ENCODE data around the gene TTYH3. TPM values are rescaled to one million over a fixed set of nuclear protein-coding genes. Genes with fewer than 3 reads are reported as not detected.

TTYH3 gene
- total RNA-seq, 1 experiment from 2014 or later, result 278 TPM

DNA sequence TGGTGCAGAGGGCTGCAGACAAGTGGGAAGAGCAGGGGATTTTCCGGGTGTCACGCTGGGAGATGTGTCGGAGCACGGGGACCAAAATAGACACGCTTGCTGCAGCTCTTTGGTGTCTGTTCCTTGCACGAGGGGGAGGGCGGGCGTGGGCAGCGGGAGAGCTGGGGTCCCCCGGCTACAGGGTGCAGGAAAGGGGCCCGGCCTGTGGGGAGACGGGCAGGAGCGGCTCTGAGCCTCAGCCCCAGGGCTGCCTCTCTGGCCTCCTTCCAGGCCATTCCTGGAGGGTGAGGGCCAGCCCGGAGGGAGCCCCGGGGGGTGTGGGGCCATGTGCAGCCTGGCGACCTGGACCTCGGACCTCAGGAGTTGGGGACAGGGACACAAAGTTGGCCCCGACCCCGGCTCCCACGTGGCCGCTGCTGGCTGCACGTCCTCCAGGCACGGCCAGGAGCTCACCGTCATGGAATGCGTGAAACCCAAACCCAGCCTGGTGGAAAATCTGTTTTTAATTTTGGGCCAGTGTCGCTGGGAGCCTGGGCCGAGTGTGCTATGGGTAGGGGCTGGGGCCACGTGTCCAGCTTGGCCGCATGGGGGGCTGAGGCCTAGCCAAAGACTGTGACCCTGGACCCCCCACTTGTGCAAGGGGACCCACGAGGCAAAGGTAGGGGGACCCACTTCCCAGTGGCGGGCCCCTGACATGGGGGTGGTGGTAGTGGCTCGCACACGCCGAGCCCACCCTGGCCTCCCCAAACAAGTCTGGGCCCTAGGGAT is 6.6 kb downstream of the TTYH3 start:
- Histone ChIP-seq H3K27ac (ENCODE audit: low read length) (peak overlapping the region; percentile 96), H3K4me1 (ENCODE audit: control insufficient read depth, insufficient read depth, low read length) (peaks cover 91% of the 10 kb centered on the region), H3K4me3 (ENCODE audit: low read depth in 2 of 2, low read length in 2 of 2) (0 out of 4 replicates have a peak overlapping the region, but pooled peaks of 1 of the 2 experiments have one; percentile 12), H3K27me3 (ENCODE audit: control insufficient read depth, insufficient read depth, low read length) (no peaks in the 10 kb centered on the region), H3K9me3 (ENCODE audit: control insufficient read depth, insufficient read depth, low read depth, low read length) (no peaks in the 10 kb centered on the region), H3K36me3 (ENCODE audit: control insufficient read depth, insufficient read depth, low read length) (no peaks in the 10 kb centered on the region)
- in situ Hi-C loops (cut with HindIII; ENCODE audit: low pct_unique_long_range_greater_than_20kb, low sequenced_read_pairs) (no loop called here), intact Hi-C loops (cut with micrococcal nuclease; ENCODE audit: unreplicated experiment) (no loop called here)
- ChIA-PET POLR2A (interaction anchor here (0.5 kb wide), 1 partner anchor 160 kb away, joined by 3 read pairs; no protein-coding TSS in a partner anchor), CTCF (interaction anchor here (0.6 kb wide), 1 partner anchor 52 kb away, joined by 3 read pairs; no protein-coding TSS in a partner anchor)
- ATAC-seq (peak; percentile 5; the same call in 1 of the 2 replicates), DNase-seq (ENCODE audit: low read depth, low spot score) (no peak)
- TF ChIP-seq, protein P1, sequence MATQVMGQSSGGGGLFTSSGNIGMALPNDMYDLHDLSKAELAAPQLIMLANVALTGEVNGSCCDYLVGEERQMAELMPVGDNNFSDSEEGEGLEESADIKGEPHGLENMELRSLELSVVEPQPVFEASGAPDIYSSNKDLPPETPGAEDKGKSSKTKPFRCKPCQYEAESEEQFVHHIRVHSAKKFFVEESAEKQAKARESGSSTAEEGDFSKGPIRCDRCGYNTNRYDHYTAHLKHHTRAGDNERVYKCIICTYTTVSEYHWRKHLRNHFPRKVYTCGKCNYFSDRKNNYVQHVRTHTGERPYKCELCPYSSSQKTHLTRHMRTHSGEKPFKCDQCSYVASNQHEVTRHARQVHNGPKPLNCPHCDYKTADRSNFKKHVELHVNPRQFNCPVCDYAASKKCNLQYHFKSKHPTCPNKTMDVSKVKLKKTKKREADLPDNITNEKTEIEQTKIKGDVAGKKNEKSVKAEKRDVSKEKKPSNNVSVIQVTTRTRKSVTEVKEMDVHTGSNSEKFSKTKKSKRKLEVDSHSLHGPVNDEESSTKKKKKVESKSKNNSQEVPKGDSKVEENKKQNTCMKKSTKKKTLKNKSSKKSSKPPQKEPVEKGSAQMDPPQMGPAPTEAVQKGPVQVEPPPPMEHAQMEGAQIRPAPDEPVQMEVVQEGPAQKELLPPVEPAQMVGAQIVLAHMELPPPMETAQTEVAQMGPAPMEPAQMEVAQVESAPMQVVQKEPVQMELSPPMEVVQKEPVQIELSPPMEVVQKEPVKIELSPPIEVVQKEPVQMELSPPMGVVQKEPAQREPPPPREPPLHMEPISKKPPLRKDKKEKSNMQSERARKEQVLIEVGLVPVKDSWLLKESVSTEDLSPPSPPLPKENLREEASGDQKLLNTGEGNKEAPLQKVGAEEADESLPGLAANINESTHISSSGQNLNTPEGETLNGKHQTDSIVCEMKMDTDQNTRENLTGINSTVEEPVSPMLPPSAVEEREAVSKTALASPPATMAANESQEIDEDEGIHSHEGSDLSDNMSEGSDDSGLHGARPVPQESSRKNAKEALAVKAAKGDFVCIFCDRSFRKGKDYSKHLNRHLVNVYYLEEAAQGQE (IDR thresholded peaks at IDR 0.05; ENCODE audit: insufficient read depth in 1 of 2, low read depth in 2 of 2, low read length in 1 of 2), result no peak
- TF ChIP-seq POLR2AphosphoS5 (IDR thresholded peaks at IDR 0.05; ENCODE audit: low read depth, low read length) (no peak), TCF7L2 (IDR thresholded peaks at IDR 0.05; ENCODE audit: low read depth, low read length) (no peak)
- BruUV-seq (replicated peaks), result no TSS peak

DNA sequence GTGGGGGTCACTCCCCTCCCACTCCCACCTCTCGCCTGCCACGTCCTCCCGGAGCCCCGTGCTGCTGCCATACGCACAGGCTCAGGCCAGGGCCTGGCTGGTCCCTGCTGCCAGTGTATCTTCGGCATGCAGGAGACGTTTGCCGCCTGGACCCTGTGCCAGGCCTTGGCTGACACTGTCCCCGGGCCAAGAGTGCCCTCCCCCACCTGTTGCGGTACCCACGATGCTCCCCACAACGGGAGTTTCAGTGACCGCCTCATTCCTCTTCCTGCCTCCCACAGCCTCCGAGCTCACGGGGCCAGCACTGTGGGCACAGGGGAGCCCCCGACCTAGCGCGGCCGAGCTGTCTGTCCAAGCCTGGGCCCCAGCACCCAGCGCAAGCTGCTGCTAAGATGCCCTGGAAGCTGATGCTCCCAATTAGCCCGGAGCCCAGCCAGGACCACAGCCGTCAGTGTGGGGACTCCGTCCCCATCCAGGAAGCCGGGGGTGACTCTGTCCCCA is 7.4 kb downstream of the TTYH3 start:
- Histone ChIP-seq H3K4me3 (ENCODE audit: low read depth in 2 of 2, low read length in 2 of 2) (no peak overlapping the region), H3K36me3 (ENCODE audit: control insufficient read depth, insufficient read depth, low read length) (no peaks in the 10 kb centered on the region), H3K27ac (ENCODE audit: low read length) (peak overlapping the region; percentile 96), H3K27me3 (ENCODE audit: control insufficient read depth, insufficient read depth, low read length) (no peaks in the 10 kb centered on the region), H3K4me1 (ENCODE audit: control insufficient read depth, insufficient read depth, low read length) (peaks cover 94% of the 10 kb centered on the region), H3K9me3 (ENCODE audit: control insufficient read depth, insufficient read depth, low read depth, low read length) (no peaks in the 10 kb centered on the region)
- no TSS peak for BruUV-seq (replicated peaks)
- ChIA-PET POLR2A (interaction anchor here (0.5 kb wide), 1 partner anchor 161 kb away, joined by 3 read pairs; no protein-coding TSS in a partner anchor), CTCF (no interaction called here)
- ATAC-seq (peak; percentile 19), DNase-seq (ENCODE audit: low read depth, low spot score) (no peak)
- intact Hi-C loops (cut with micrococcal nuclease; ENCODE audit: unreplicated experiment), result no loop called here
- no peak for TF ChIP-seq SIN3A (IDR thresholded peaks at IDR 0.05; ENCODE audit: borderline replicate concordance, insufficient read depth, low read depth, low read length)
- TF ChIP-seq, protein P2, sequence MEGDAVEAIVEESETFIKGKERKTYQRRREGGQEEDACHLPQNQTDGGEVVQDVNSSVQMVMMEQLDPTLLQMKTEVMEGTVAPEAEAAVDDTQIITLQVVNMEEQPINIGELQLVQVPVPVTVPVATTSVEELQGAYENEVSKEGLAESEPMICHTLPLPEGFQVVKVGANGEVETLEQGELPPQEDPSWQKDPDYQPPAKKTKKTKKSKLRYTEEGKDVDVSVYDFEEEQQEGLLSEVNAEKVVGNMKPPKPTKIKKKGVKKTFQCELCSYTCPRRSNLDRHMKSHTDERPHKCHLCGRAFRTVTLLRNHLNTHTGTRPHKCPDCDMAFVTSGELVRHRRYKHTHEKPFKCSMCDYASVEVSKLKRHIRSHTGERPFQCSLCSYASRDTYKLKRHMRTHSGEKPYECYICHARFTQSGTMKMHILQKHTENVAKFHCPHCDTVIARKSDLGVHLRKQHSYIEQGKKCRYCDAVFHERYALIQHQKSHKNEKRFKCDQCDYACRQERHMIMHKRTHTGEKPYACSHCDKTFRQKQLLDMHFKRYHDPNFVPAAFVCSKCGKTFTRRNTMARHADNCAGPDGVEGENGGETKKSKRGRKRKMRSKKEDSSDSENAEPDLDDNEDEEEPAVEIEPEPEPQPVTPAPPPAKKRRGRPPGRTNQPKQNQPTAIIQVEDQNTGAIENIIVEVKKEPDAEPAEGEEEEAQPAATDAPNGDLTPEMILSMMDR (IDR thresholded peaks at IDR 0.05), result no peak
- TF ChIP-seq, protein P1 (IDR thresholded peaks at IDR 0.05; ENCODE audit: insufficient read depth in 1 of 2, low read depth in 2 of 2, low read length in 1 of 2), result no peak
- in situ Hi-C loops (cut with HindIII; ENCODE audit: low pct_unique_long_range_greater_than_20kb, low sequenced_read_pairs), result no loop called here

Measured in Panc1 (cell line).